ENCODE data around the gene NAV2. TPM values are rescaled to one million over a fixed set of nuclear protein-coding genes. Genes with fewer than 3 reads are reported as not detected.

The NAV2 gene
- total RNA-seq, 1 experiment from 2014 or later, result 46.3 TPM

GRCh38 chr11:19786644-19787043 lies 74.0 kb downstream of the NAV2 start:
- Mint-ChIP-seq H3K27me3 (ENCODE audit: low read depth) (no peaks in the 10 kb centered on the region), H3K4me1 (peaks cover 22 to 47% of the 10 kb centered on the region in 2 experiments), H3K4me3 (no peak overlapping the region), H3K36me3 (ENCODE audit: insufficient read depth in 1 of 3, low read depth in 3 of 3) (peaks cover 5 to 7% (median 6%) of the 10 kb centered on the region in 3 experiments), H3K9me3 (no peaks in the 10 kb centered on the region; a peak in 1 of 5 replicates), H3K27ac (no peak overlapping the region)
- Histone ChIP-seq H4K8ac (replicated peaks; ENCODE audit: insufficient read length, low read depth, low read length) (no peak overlapping the region), H4K20me1 (ENCODE audit: control insufficient read depth, insufficient read depth, insufficient read length) (no peaks in the 10 kb centered on the region), H3K79me2 (ENCODE audit: insufficient read depth, low read length) (peaks cover 9% of the 10 kb centered on the region; the same call in 1 of the 2 replicates), H3K14ac (ENCODE audit: insufficient read depth, low read length) (no peak overlapping the region), H3K23me2 (ENCODE audit: insufficient read length, low read depth, low read length, poor library complexity, severe bottlenecking) (no peaks in the 10 kb centered on the region), H4K91ac (ENCODE audit: insufficient read length, low read depth, low read length) (no peak overlapping the region), H2BK5ac (ENCODE audit: insufficient read length, low read length) (no peak overlapping the region), H2BK15ac (ENCODE audit: low read depth, low read length) (no peak overlapping the region), H3K9ac (ENCODE audit: extremely low read depth, insufficient read length, low read length) (no peak overlapping the region), H3K23ac (ENCODE audit: insufficient read length, low read depth, low read length) (no peak overlapping the region), H3K18ac (ENCODE audit: insufficient read length, low read depth, low read length) (no peak overlapping the region), H3K4ac (ENCODE audit: low read depth, low read length) (no peak overlapping the region), H3K27me3 (ENCODE audit: insufficient read depth, low read length) (no peaks in the 10 kb centered on the region), H3K56ac (ENCODE audit: insufficient read length, low read depth, low read length) (no peak overlapping the region), H3K9me3 (ENCODE audit: control insufficient read depth, low read depth, low read length) (no peaks in the 10 kb centered on the region), H2BK12ac (ENCODE audit: insufficient read length, low read depth, low read length) (no peak overlapping the region), H2BK20ac (ENCODE audit: low read depth, low read length, poor library complexity, severe bottlenecking) (no peak overlapping the region), H3K79me1 (ENCODE audit: insufficient read depth, low read depth, low read length, poor library complexity, severe bottlenecking) (no peaks in the 10 kb centered on the region), H3K4me1 (ENCODE audit: insufficient read depth, low read length) (peaks cover 8% of the 10 kb centered on the region), H2AFZ (ENCODE audit: low read length) (no peak overlapping the region), H4K5ac (ENCODE audit: insufficient read length, low read depth, low read length) (no peak overlapping the region), H2BK120ac (ENCODE audit: low read depth, low read length, poor library complexity, severe bottlenecking) (no peak overlapping the region), H3K27ac (ENCODE audit: insufficient read length, low read depth, low read length) (no peak overlapping the region), H3K4me2 (ENCODE audit: insufficient read depth, insufficient read length, low read length) (no peak overlapping the region), H3T11ph (ENCODE audit: low read length) (no peak overlapping the region), H2AK5ac (ENCODE audit: insufficient read length, low read length) (no peak overlapping the region)
- DNase-seq, result no peak
- no peak for TF ChIP-seq CTCF (conservative IDR thresholded peaks at IDR 0.05)
- WGBS (ENCODE audit: extremely low coverage, insufficient read length, low lambda C conversion rate), result no CpG with 5 or more reads among the region's 2 CpGs
